Neural cell (in vitro differentiated cells): ENCODE results near the gene GPER1. TPM values are rescaled to one million over a fixed set of nuclear protein-coding genes. Genes with fewer than 3 reads are reported as not detected.

Source experiments
- H2AFZ ChIP-seq: fragments of 200-600, 300-800 bp; sonication (generic), shearing (Covaris generic); 2 replicates; pipeline ENCODE4 v1.6.0; 2014; ENCODE audit warnings: low read depth, mild to moderate bottlenecking, antibody characterized with exemption, low read length, moderate library complexity
- H3F3A ChIP-seq: fragments of 200-600 bp; shearing (Covaris generic); 2 replicates; pipeline ENCODE4 v1.6.1; 2016; ENCODE audit warnings: mild to moderate bottlenecking, moderate library complexity, mixed read lengths, antibody characterized with exemption, low read length; ENCODE audit not compliant: insufficient read depth, poor library complexity, severe bottlenecking
- H3K27ac ChIP-seq: fragments of 200-600, 300-800 bp; sonication (generic), shearing (Covaris generic); 2 replicates; pipeline ENCODE4 v1.5.1; 2014; ENCODE audit warnings: mild to moderate bottlenecking, low read length, moderate library complexity
- H3K27me3 ChIP-seq: fragments of 300-800, 200-600 bp; sonication (generic), shearing (Covaris generic); 2 replicates; pipeline ENCODE4 v1.6.0; 2014; ENCODE audit warnings: mild to moderate bottlenecking, low read depth, low read length, moderate library complexity; ENCODE audit not compliant: insufficient read depth
- H3K36me3 ChIP-seq: fragments of 300-800, 200-600 bp; sonication (generic), shearing (Covaris generic); 2 replicates; pipeline ENCODE4 v1.5.1; 2014; ENCODE audit warnings: mild to moderate bottlenecking, antibody characterized with exemption, low read length, moderate library complexity; ENCODE audit not compliant: insufficient read depth
- H3K4me2 ChIP-seq: fragments of 300-800, 200-600 bp; sonication (generic), shearing (Covaris generic); 2 replicates; pipeline ENCODE4 v1.6.0; 2014; ENCODE audit warnings: mild to moderate bottlenecking, low read length
- H3K4me3 ChIP-seq: fragments of 300-800, 200-600 bp; sonication (generic), shearing (Covaris generic); 2 replicates; pipeline ENCODE4 v1.5.1; 2014; ENCODE audit warnings: mild to moderate bottlenecking, low read length, moderate library complexity
- H3K79me2 ChIP-seq: fragments of 200-600 bp; shearing (Covaris generic); replicated peaks from 2 replicates; pipeline ENCODE4 v1.6.0; 2014; ENCODE audit warnings: mild to moderate bottlenecking, low read length, moderate library complexity; ENCODE audit not compliant: insufficient read depth
- H3K9ac ChIP-seq: fragments of 300-800, 200-600 bp; sonication (generic), shearing (Covaris generic); 2 replicates; pipeline ENCODE4 v1.6.1; 2016; ENCODE audit warnings: mild to moderate bottlenecking, low read length, mixed read lengths
- H3K9me2 ChIP-seq: fragments of 200-600 bp; shearing (Covaris generic); 2 replicates; pipeline ENCODE4 v1.6.1; 2016; ENCODE audit warnings: mild to moderate bottlenecking, low read length, mixed read lengths; ENCODE audit not compliant: insufficient read depth
- H3K9me3 ChIP-seq: fragments of 200-600, 300-800 bp; sonication (generic), shearing (Covaris generic); 2 replicates; pipeline ENCODE4 v1.6.1; 2016; ENCODE audit warnings: mild to moderate bottlenecking, mixed run types, low read length, moderate library complexity, mixed read lengths
- H4K20me1 ChIP-seq: fragments of 200-600 bp; shearing (Covaris generic); 2 replicates; pipeline ENCODE4 v1.6.1; 2016; ENCODE audit warnings: mild to moderate bottlenecking, mixed run types; ENCODE audit not compliant: insufficient read depth
- CTCF ChIP-seq: fragments of 450-650 bp; IDR thresholded peaks from 2 replicates; pipeline ENCODE4 v1.5.1; 2014; ENCODE audit warnings: antibody characterized with exemption, mild to moderate bottlenecking, moderate library complexity; ENCODE audit not compliant: poor library complexity, severe bottlenecking
- EP300 ChIP-seq: fragments of 450-650 bp; conservative IDR thresholded peaks from 2 replicates; pipeline ENCODE4 v1.6.1; 2014; ENCODE audit warnings: antibody characterized with exemption, mild to moderate bottlenecking, moderate library complexity; ENCODE audit not compliant: poor library complexity, severe bottlenecking
- EZH2 ChIP-seq: fragments of 200-600, 300-800 bp; shearing (Covaris generic), sonication (generic); IDR thresholded peaks from 2 replicates; pipeline ENCODE4 v1.6.1; 2014; ENCODE audit warnings: antibody characterized with exemption, low read length, borderline replicate concordance, mild to moderate bottlenecking; ENCODE audit not compliant: insufficient read depth, poor library complexity, severe bottlenecking
- MXI1 ChIP-seq: fragments of 450-650 bp; conservative IDR thresholded peaks from 2 replicates; pipeline ENCODE4 v1.6.1; 2014; ENCODE audit warnings: antibody characterized with exemption, mild to moderate bottlenecking; ENCODE audit not compliant: poor library complexity, severe bottlenecking
- POLR2AphosphoS5 ChIP-seq: IDR thresholded peaks from 2 replicates; pipeline ENCODE4 v1.6.1; 2012
- RAD21 ChIP-seq: fragments of 450-650 bp; conservative IDR thresholded peaks from 2 replicates; pipeline ENCODE4 v1.6.1; 2014; ENCODE audit warnings: antibody characterized with exemption, mild to moderate bottlenecking, moderate library complexity
- REST ChIP-seq: IDR thresholded peaks from 2 replicates; pipeline ENCODE4 v1.6.1; 2012; ENCODE audit warnings: borderline replicate concordance
- SMC3 ChIP-seq: fragments of 450-650 bp; conservative IDR thresholded peaks from 2 replicates; pipeline ENCODE4 v1.6.1; 2014; ENCODE audit warnings: antibody characterized with exemption, mild to moderate bottlenecking, moderate library complexity; ENCODE audit not compliant: poor library complexity
- TAF1 ChIP-seq: IDR thresholded peaks from 2 replicates; pipeline ENCODE4 v1.6.1; 2012; ENCODE audit warnings: low read depth
- polyA plus RNA-seq: library from polyadenylated mRNA; depleted of rRNA; stranded (reverse); fragments of >200 nt; gene quantifications from 2 replicates; pipeline ENCODE4 v1.2.3, GENCODE V29; 2014

GPER1 gene
- polyA plus RNA-seq, 1 donor from 2014 or later = not detected

DNA sequence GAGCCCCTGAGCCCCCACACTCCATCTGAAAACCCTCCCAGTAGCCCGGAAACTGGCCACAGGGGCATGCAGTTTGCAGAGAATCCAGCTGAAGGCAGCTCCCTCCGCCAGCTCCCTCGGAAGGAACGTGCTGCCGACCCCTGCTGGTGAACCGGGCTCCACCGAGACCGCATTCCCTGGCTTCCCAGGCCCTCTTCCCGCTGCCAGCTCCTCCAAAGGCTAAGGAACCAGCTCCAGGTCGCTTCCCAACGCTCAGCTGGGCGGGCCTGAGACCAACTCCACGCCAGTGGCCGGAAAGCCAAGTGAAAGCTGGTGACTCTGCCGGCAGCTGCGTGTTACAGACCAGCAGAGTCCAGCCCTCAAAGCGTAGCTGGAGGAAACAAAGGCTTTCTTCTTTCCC lies 35.8 kb downstream of the GPER1 start:
- Histone ChIP-seq H3K9me3 (no peaks in the 10 kb centered on the region), H4K20me1 (no peaks in the 10 kb centered on the region), H3K27ac (no peak overlapping the region), H3K36me3 (no peaks in the 10 kb centered on the region), H3K9ac (no peak overlapping the region), H3K79me2 (no peaks in the 10 kb centered on the region), H3K4me2 (no peak overlapping the region), H3F3A (no peaks in the 10 kb centered on the region), H3K27me3 (no peaks in the 10 kb centered on the region), H2AFZ (no peak overlapping the region), H3K4me3 (no peak overlapping the region), H3K9me2 (no peaks in the 10 kb centered on the region)
- TF ChIP-seq EP300 = no peak
- no peak for TF ChIP-seq POLR2AphosphoS5
- no peak for TF ChIP-seq REST
- TF ChIP-seq RAD21 = peak; percentile 37
- TF ChIP-seq CTCF = peak; percentile 55
- TF ChIP-seq TAF1 = no peak
- TF ChIP-seq SMC3 = peak; percentile 50
- TF ChIP-seq MXI1 = no peak
- TF ChIP-seq EZH2 = no peak

DNA sequence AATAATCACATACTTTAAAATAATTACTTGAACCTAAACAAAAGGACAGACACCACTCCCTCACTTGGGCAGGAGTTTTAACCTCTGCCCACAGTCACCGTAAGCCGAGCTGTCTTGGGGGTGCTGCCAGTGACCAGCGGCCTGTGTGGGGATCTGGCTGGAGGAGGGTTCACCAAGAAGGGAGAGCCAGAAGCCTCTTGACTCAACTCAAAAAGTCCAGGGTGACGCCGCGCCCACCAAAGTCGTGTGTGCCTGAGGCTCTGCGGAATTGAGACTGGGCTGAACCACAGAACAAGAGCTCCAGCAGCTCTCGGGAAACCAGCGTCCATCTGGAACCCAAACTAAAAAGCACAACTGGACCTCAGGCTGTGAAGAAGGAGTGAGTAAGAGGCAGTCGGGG lies 36.3 kb downstream of the GPER1 start:
- Histone ChIP-seq H4K20me1 (no peaks in the 10 kb centered on the region), H3K27me3 (no peaks in the 10 kb centered on the region), H3K4me2 (no peak overlapping the region), H3F3A (no peaks in the 10 kb centered on the region), H3K4me3 (no peak overlapping the region), H3K27ac (no peak overlapping the region), H3K9ac (no peak overlapping the region), H3K9me2 (no peaks in the 10 kb centered on the region), H2AFZ (no peak overlapping the region), H3K9me3 (no peaks in the 10 kb centered on the region), H3K79me2 (no peaks in the 10 kb centered on the region), H3K36me3 (no peaks in the 10 kb centered on the region)
- TF ChIP-seq REST (no peak), EP300 (no peak), CTCF (no peak), SMC3 (no peak), RAD21 (no peak), MXI1 (no peak), TAF1 (no peak), POLR2AphosphoS5 (no peak), EZH2 (no peak)
